Activated naive CD4-positive, alpha-beta T cell treated with Interleukin-2 at 50 U/mL for 16 hours (primary cell): ENCODE measurements around the gene TSPAN9.

ENCODE experiments used
- DNase-seq: peaks from one replicate; pipeline ENCODE4 v3.0.0-alpha.2; 2020

The TSPAN9 gene

GRCh38 chr12:3195859-3196483, 118.8 kb downstream of the TSPAN9 start:
- DNase-seq, result no peak

GRCh38 chr12:3196488-3196887, 119.3 kb downstream of the TSPAN9 start:
- DNase-seq, result no peak

DNA sequence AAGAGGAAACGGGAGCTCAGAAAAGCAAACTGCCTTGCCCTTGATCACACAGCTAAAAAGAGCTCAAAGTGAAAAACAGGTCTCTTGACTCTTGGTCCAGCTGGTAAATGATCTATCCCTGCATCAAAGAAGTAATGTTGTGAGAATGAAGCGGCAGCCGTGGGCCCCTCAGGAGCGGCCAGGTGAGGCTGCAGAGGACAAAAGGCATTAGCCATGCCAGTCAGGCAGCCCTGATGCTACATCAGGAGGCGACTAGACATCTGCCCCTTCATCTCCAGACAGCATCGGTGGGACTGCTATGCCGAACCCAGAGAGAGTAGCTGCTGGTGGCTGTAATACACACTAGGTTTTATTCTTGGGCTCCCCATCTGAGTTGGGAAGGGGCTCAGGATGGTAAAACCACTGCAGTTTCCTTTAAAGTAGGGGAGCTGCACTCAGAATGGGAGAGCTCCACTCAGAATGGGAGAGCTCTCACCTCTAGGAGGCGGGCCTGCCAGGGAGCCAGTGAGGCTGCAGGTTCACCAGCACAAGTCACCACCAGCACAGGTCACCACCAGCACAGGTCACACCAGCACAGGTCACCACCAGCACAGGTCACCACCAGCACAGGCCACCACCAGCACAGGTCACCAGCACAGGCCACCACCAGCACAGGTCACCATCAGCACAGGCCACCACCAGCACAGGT, 120.1 kb downstream of the TSPAN9 start:
- no peak for DNase-seq

- no peak for DNase-seq
These were observed 122.4 kb downstream of the TSPAN9 start for GRCh38 chr12:3199551-3200031.

DNA sequence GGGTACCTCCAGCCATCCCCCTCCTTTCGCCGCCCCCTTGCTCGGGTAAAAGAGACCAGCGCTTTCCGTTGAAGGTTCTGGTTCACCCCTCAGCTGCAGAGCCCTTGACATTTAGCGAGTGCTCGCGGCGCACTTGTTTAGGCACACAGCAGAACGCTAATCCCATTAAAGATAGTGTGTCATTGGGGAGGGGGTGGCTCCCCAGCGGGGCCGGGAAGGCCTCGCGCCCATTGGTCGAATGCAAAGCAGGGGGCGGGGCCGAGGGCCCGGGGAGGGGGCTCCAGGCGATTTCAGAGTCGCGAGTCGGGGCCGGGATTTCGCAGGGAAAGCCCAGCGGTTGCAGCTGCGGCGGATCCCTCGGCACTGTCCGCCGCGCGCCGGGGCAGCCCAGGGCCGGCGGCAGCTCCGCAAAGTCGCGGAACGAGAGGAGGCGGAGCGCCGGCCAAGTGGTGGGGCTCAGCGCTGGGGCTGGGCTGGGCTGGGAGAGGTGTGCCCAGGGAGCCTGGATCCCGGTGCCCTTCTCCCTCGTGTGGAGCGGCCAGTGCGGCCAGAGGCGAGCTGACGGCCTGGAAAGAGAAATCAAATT, 122.9 kb downstream of the TSPAN9 start:
- no peak for DNase-seq

DNA sequence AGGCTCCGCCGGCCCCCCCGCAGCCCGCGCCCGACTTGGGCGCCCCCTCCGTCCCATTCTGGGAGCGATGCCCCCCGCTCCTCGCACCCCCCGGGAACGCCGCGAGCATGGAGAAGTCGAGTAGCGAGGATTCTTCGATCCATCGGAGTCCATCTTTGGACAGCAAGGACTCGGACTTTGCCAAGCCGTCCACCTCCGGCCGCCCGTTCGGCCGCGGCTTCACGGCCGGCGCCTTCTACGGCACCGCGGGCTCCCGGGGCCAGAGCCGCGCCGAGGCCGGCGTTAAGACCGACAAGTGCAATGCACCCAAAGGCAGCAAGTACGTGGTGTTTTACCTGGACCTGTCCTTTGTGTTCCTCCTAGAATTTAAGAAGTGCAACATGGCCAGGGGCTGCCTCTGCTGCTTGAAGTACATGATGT, 123.6 kb downstream of the TSPAN9 start:
- DNase-seq, result no peak

- no peak for DNase-seq
These were observed 124.3 kb downstream of the TSPAN9 start for GRCh38 chr12:3201339-3202051.

DNA sequence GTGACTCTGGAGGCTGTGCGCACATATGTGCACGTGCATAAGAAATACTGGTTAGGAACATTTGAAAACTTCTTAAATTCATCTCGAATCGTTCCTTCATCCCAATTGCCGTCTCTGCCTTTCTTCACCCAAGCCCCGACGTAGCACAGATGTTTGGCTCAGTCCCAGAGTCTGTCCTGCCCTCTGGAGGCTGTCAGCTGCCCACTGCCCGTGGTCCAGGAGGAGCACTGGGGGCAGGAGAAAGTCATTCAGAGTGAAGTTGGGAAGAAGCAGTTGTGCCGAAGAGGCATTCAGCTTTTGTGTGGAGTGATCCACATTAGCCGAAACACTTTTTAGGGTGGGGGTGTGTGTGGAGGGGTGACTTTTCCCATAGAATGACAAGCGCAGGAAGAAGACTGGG, 124.9 kb downstream of the TSPAN9 start:
- DNase-seq, result no peak

GRCh38 chr12:3202734-3203446, 125.7 kb downstream of the TSPAN9 start:
- DNase-seq, result peak; percentile 46

GRCh38 chr12:3203713-3204112, 126.5 kb downstream of the TSPAN9 start:
- DNase-seq, result no peak

- DNase-seq, result no peak
These were observed 127.0 kb downstream of the TSPAN9 start for GRCh38 chr12:3204143-3204542.

DNA sequence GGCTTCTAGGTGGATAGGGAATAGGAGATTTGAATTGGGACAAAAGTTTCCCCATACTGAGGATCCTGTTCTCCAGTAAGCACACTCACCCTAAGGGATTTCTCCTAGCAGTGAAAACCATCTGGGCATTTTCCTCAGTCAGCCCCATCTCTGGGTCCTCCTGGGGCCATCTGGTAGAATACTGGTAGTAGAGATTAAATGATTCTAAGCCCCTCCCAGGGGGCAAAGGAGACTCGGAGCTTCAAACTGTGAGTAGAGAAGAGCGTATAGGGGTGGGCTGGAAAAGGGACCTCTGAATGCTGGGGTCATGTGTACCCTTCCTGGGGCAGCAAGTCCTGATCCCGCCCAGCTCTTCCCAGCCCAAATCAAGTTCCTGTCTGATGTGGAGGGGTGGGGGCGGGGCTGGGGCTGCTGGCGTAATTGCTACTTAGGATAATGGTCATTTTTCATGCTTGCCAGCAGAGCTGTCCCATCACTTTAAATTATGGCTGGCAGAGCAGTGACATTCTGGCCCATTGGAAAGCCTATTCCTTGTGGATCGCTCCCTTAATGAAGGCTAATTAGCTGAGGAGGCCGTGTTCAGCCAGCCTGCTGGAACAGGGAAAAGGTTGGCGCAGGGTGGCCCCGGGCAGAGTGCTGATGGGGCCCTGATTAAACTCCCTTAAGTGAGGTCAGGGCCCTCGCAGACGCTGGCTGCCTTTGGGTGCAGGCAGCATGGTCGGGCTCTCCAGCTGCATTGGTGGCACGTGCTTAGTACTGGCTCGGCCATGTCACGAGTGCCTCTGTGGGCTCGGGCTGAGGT, 127.8 kb downstream of the TSPAN9 start:
- no peak for DNase-seq

GRCh38 chr12:3205742-3206519, 128.8 kb downstream of the TSPAN9 start:
- no peak for DNase-seq

DNA sequence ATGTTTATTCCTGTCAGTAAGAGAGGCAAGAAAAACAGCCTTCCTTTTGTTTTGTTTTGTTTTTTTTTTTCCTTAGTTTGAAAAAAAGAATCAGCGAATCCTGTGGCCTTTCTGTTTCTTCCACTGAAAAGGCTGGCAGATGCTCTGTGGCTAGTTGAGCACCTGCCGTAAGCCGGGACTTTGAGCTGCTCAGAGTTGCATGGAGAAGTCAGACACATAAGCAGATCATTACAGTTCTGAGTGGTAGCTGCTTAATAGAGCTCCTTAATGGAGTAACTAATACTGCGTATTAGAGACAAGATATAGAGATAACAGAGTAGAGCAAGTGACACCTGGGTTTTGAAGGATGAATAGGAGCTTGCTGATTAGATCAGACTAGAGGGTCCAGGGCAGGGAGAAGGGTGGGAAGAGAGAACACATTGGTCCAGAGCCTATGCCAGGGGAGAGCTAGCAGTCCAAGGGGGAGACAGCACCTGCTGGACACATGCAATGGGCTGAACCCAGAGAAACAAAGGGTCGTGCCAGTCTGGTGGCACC, 129.4 kb downstream of the TSPAN9 start:
- no peak for DNase-seq

GRCh38 chr12:3207175-3207574, 130.0 kb downstream of the TSPAN9 start:
- no peak for DNase-seq

DNA sequence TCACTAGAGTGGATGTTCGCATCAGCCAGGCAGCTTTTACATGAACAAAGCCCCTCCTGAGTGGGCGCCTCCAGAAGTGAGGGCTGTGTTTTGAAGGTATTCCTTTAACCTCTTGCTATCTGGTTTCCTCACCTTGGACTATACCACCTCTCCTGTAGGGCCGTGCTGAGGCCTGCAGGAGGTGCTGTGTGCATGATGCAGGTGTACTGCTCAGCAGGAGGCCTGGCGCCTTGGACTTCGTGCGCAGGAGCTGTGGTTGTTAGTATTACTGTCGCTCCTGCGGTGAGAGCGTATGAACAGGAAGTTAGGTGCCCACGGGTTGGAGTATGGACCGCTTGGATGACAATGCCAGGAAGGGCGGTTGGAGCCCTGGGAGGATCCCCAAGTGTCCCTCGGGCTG, 130.7 kb downstream of the TSPAN9 start:
- no peak for DNase-seq

GRCh38 chr12:3213188-3213587, 136.0 kb downstream of the TSPAN9 start:
- no peak for DNase-seq

DNA sequence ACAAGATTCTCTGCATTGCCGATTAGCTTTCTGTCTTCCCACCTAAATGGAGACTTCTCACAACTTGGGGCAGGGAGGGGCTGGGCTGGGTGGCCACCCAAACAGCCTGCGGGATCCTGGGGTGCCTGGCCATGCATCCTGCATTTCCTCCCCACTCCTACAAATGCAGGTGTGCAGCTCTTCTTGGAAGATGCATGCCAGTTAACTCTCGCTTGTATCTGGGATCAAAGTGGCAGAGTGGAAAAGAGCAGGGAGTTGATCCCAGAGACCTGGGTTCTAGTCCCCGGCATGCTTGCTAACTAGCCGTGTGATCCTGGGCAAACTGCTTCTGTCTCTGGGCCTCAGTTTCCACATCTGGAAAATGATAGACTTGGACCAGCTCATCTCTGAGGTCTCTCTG, 136.6 kb downstream of the TSPAN9 start:
- no peak for DNase-seq

- DNase-seq, result no peak
These were observed 137.6 kb downstream of the TSPAN9 start for GRCh38 chr12:3214526-3215365.

DNA sequence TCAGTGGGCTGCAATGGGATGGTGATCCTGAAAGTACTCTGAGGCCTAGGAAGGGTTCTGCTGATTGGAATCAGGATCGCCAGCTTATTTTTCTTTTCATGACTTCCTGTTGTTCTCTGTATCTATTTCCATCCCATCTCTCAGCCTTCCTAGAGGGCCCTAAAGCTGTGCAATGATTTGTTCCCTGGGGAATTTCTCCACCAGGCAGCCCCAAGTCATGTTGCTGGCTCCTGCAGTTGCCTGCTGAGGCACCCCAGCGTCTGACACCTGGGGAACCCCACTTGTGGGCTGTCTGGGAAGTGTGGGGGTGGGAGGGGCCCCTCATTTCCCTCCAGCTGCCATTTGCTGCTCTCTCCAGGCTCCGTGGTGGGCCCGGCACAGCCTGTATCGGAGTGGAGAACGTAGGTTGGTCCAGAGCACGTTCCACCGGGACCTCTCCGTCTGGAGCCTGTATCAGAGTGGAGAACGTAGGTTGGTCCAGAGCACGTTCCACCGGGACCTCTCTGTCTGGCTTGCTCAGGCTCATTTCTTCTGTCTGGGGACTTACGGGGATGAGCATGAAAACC, 138.3 kb downstream of the TSPAN9 start:
- DNase-seq, result no peak
